Stomach (tissue), 9 donors: ENCODE results near the gene ACTR5. TPM values are rescaled to one million over a fixed set of nuclear protein-coding genes. Genes with fewer than 3 reads are reported as not detected.
A peak's percentile ranks its signal among the peaks of the same experiment; 100 is the strongest.
"Not testable (repeated sequence)": the region's sequence is repeated elsewhere in the genome, so short reads cannot be mapped to it uniquely, and the experiment has no call there.

ENCODE experiments used
- DNase-seq, 2 donors: peaks; one replicate each; pipeline versions ENCODE4 v3.0.0 to v3.0.0-alpha.2; 2013 to 2019
- H3K27ac ChIP-seq, 5 donors: fragments of 200-600 bp in 4 of 5; sonication (generic) in 4 of 5; one replicate each; pipeline ENCODE4 v1.5.1; 2013 to 2019; ENCODE audit warnings: mild to moderate bottlenecking in 1 of 5, moderate library complexity in 1 of 5
- H3K27me3 ChIP-seq, 3 donors: fragments of 200-600 bp; sonication (generic); one replicate each; pipeline ENCODE4 v1.5.1; 2017 to 2019; ENCODE audit warnings: mixed run types in 1 of 3
- H3K36me3 ChIP-seq, 4 donors: fragments of 200-600 bp; sonication (generic); 1 replicate in 3 of 4; 2 replicates in 1 of 4; pipeline ENCODE4 v1.5.1; 2016 to 2019
- H3K4me1 ChIP-seq, 4 donors: fragments of 200-600 bp; sonication (generic); one replicate each; pipeline ENCODE4 v1.5.1; 2016 to 2019
- H3K4me3 ChIP-seq, 4 donors: fragments of 200-600 bp; sonication (generic) in 3 of 4; one replicate each; pipeline ENCODE4 v1.5.1; 2016 to 2019; ENCODE audit warnings: mild to moderate bottlenecking in 1 of 4
- H3K9me3 ChIP-seq, 4 donors: fragments of 200-600 bp; sonication (generic); one replicate each; pipeline ENCODE4 v1.5.1; 2016 to 2019
- EP300 ChIP-seq: sonication (generic); formaldehyde crosslinking; IDR thresholded peaks from one replicate; pipeline ENCODE4 v1.6.1; 2017; ENCODE audit warnings: antibody characterized with exemption
- POLR2A ChIP-seq, 4 donors: fragments of 450-650 bp; IDR thresholded peaks; one replicate each; pipeline ENCODE4 v1.6.1; 2016; ENCODE audit warnings: antibody characterized with exemption in 4 of 4, control low read depth in 2 of 4, mild to moderate bottlenecking in 1 of 4, moderate library complexity in 1 of 4
- POLR2AphosphoS5 ChIP-seq, 3 donors: sonication (generic); formaldehyde crosslinking; IDR thresholded peaks; one replicate each; pipeline ENCODE4 v1.6.1; 2016; ENCODE audit warnings: antibody characterized with exemption in 3 of 3
- WGBS, 5 donors: extraction: QIAGEN DNeasy Blood & Tissue Kit in 3 of 5; methylation state at CpG; one replicate each; pipeline versions ENCODE4 v1.1.5 to v1.1.7; 2013 to 2018; 5-methylcytosine and 5-hydroxymethylcytosine counted together
- intact Hi-C: fragments of 100-400 bp; cut with DNase I; formaldehyde crosslinking; loops from one replicate; pipeline ENCODE4 v1.15.1; 2023; ENCODE audit warnings: low total_unique reads
- polyA plus RNA-seq, 3 donors: library from polyadenylated mRNA; stranded (reverse); fragments of 200-250 nt; gene quantifications; one replicate each; pipeline ENCODE4 v1.2.3, GENCODE V29; 2013
- total RNA-seq, 5 donors: library from RNA; depleted of rRNA; stranded (reverse); fragments of >200 nt; gene quantifications; one replicate each; pipeline versions ENCODE4 v1.1.0 to v1.2.3, GENCODE V29; 2014 to 2016
- TF ChIP-seq, protein P1 (sequence below), 7 experiments: fragments of 450-650 bp in 4 of 7; fragments of 200-600 bp in 3 of 7; sonication (generic) in 3 of 7; IDR thresholded peaks; one replicate each; pipeline ENCODE4 v1.5.1; 2016 to 2019; ENCODE audit warnings: antibody characterized with exemption in 7 of 7, control low read depth in 2 of 7, mild to moderate bottlenecking in 1 of 7
- donor health status: healthy with polysubstance abuse.
- donor health status: Bipolar disorder and iron deficiency.
- donor health status: healthy.

ACTR5 gene
- total and polyA plus RNA-seq, 8 donors, result 3.6 to 68.1 (median 6.5) TPM

DNA sequence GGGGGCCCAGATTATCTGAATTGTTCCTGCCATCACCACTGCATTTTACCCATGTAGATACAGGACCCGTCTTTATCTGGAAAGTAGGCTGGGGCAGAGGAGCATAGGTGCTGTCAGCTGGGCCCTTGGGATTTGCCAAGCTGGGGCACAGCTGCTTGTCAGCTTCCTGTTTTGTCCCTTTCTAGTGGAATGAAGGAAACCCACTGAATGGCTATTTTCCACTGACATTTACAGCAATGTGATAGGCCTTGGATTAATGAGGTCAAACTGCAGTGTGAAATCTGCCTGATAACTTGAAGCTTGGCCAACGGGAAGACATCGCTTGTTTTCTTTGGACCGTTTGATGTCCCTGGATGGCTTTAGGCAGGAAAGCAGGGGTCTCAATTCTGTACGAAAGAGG is 63.9 kb downstream of the ACTR5 start:
- Histone ChIP-seq H3K9me3 (no peaks in the 10 kb centered on the region), H3K27ac (no peak overlapping the region), H3K4me3 (no peak overlapping the region), H3K27me3 (peaks cover 0 to 53% (median 12%) of the 10 kb centered on the region in 3 donors), H3K36me3 (no peaks in the 10 kb centered on the region), H3K4me1 (peaks cover 0 to 1% (median under 1%) of the 10 kb centered on the region in 4 donors)
- 59 to 67% (median 67%) methylated on average over 5 of the region's 5 CpGs for WGBS, 5 donors
- DNase-seq, result peak in 1 of 2 donors; percentile 18
- intact Hi-C loops, result no loop called here
- no peak for TF ChIP-seq POLR2AphosphoS5 (IDR thresholded peaks at IDR 0.05)
- no peak for TF ChIP-seq POLR2A (IDR thresholded peaks at IDR 0.05)
- TF ChIP-seq, protein P1, sequence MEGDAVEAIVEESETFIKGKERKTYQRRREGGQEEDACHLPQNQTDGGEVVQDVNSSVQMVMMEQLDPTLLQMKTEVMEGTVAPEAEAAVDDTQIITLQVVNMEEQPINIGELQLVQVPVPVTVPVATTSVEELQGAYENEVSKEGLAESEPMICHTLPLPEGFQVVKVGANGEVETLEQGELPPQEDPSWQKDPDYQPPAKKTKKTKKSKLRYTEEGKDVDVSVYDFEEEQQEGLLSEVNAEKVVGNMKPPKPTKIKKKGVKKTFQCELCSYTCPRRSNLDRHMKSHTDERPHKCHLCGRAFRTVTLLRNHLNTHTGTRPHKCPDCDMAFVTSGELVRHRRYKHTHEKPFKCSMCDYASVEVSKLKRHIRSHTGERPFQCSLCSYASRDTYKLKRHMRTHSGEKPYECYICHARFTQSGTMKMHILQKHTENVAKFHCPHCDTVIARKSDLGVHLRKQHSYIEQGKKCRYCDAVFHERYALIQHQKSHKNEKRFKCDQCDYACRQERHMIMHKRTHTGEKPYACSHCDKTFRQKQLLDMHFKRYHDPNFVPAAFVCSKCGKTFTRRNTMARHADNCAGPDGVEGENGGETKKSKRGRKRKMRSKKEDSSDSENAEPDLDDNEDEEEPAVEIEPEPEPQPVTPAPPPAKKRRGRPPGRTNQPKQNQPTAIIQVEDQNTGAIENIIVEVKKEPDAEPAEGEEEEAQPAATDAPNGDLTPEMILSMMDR (IDR thresholded peaks at IDR 0.05), result no peak
- no peak for TF ChIP-seq EP300

DNA sequence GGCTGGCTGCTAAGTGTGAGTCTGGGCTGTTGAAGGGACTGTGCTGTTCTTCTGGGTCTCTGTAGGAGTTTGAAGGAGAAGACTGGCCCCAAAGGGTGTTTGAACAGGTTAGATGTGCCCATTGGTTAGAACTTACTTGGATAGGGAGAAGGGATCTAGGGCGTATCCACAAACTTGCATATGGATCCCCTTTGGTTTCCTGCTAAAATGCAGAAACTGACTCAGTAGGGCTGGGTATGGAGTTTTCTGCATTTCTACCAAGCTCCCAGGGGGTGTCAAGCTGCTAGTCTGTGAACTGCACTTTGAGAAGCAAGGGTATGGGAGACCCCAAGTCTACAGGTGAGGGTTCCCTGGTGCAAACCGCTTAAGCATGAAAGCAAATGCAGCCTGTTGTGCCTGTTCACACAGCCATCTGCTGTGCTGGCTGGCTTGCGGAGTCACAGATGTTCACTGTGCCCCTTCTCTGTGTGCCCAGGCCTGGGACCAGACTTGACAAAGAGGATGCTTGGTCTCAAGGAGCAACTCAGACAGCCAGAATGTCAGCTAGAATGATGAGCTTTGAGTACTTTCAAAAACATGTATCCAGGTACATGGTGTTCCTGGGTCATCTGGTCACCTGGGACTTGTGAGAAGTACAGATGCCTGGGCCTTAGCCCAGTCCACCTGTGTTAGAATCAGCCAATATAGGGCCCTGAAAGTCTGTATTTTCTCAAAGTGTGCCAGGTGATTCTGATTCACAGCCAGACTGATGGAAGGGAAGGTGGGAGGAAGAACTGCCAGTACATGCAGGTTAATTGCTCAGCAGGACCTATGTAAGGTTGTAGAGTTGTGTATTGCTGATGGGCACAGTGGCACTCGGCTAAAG is 64.7 kb downstream of the ACTR5 start:
- WGBS, 5 donors, result 76 to 92% (median 83%) methylated on average over 4 of the region's 4 CpGs
- Histone ChIP-seq H3K9me3 (no peaks in the 10 kb centered on the region), H3K27me3 (peaks cover 0 to 49% (median 4%) of the 10 kb centered on the region in 3 donors), H3K4me1 (no peaks in the 10 kb centered on the region), H3K36me3 (no peaks in the 10 kb centered on the region), H3K27ac (no peak overlapping the region), H3K4me3 (no peak overlapping the region)
- no peak for DNase-seq
- intact Hi-C loops, result no loop called here
- TF ChIP-seq POLR2A (IDR thresholded peaks at IDR 0.05) (no peak), POLR2AphosphoS5 (IDR thresholded peaks at IDR 0.05) (no peak), EP300 (no peak)
- TF ChIP-seq, protein P1 (IDR thresholded peaks at IDR 0.05), result no peak

DNA sequence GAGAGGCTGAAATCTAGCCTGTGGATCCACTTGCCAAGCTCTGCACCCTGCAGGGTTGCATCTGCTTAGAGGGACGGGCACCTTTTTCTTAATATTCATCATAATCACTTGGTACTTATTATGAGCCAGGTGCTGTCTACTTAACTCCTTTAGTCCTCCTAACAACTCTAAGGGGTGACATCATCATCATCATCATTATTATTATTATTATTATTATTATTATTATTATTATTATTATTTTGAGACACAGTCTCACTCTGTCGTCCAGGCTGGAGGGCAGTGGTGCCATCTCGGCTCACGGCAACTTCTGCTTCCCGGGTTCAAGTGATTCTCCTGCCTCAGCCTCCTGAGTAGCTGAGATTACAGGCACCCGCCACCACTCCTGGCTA is 65.3 kb downstream of the ACTR5 start:
- 89 to 95% (median 91%) methylated on average over 6 of the region's 6 CpGs for WGBS, 5 donors
- intact Hi-C loops, H3K36me3 ChIP-seq, DNase-seq, H3K27ac ChIP-seq, H3K4me3 ChIP-seq, H3K4me1 ChIP-seq, H3K9me3 ChIP-seq: not testable (repeated sequence)
- H3K27me3 ChIP-seq, result peaks cover 0 to 48% (median 0%) of the 10 kb centered on the region in 3 donors

DNA sequence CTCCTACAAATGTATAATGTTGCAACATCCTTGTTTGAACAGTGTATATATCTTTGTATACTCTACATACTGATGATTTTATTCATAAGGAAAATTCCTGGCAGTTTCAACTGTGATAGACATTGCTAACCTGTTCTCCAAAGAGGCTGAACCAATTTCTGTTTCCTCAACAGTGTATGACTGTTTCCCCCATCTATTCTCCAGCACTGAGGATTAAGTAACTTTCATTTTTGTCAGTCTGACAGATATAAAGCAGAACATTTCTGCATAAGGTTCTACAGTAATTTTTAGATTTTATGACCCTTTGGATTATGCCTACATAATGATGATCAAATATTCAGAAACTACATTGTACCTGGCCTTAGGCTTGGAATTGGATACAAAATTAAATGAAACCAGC is 67.2 kb downstream of the ACTR5 start:
- intact Hi-C loops, result no loop called here
- no peak for DNase-seq
- H3K9me3 ChIP-seq, result no peaks in the 10 kb centered on the region
- TF ChIP-seq, protein P1 (IDR thresholded peaks at IDR 0.05), result no peak
- no peak for TF ChIP-seq EP300
- no peak for TF ChIP-seq POLR2A (IDR thresholded peaks at IDR 0.05)
- TF ChIP-seq POLR2AphosphoS5 (IDR thresholded peaks at IDR 0.05), result no peak
- H3K36me3 ChIP-seq, result no peaks in the 10 kb centered on the region
- no peak overlapping the region for H3K4me3 ChIP-seq
- H3K27ac ChIP-seq, result no peak overlapping the region
- H3K4me1 ChIP-seq, result no peaks in the 10 kb centered on the region
- peaks cover 0 to 41% (median 0%) of the 10 kb centered on the region in 3 donors for H3K27me3 ChIP-seq
